Activated CD4-positive, alpha-beta memory T cell treated with anti-CD3 and anti-CD28 coated beads, Interleukin-2, amount 10 ng/mL, durations not matched to agents 7 days and 5 days (primary cell): ENCODE measurements around the gene MARCOL. TPM values are rescaled to one million over a fixed set of nuclear protein-coding genes. Genes with fewer than 3 reads are reported as not detected.

Source experiments
- CTCF ChIA-PET: fragments of 350-600 bp; sonication (Branson Sonifier 250); formaldehyde crosslinking; loops from one replicate; lab custom pipeline; 2021; ENCODE audit warnings: antibody characterized with exemption, inconsistent platforms; lab: Charles Lee
- POLR2A ChIA-PET: fragments of 350-600 bp; sonication (Branson Sonifier 250); formaldehyde crosslinking; loops from one replicate; lab custom pipeline; 2021; ENCODE audit warnings: antibody characterized with exemption; lab: Charles Lee
- DNase-seq: peaks from one replicate; pipeline ENCODE4 v3.0.0-alpha.2; 2020
- H3K27ac Mint-ChIP-seq: one replicate; pipeline ENCODE4 v1.8.0; 2021; ENCODE audit warnings: mild to moderate bottlenecking, mixed read lengths
- H3K27me3 Mint-ChIP-seq: one replicate; pipeline ENCODE4 v1.8.0; 2021; ENCODE audit warnings: mixed read lengths
- H3K36me3 Mint-ChIP-seq: one replicate; pipeline ENCODE4 v1.8.0; 2021; ENCODE audit warnings: low read depth, mixed read lengths
- H3K4me1 Mint-ChIP-seq: one replicate; pipeline ENCODE4 v1.8.0; 2021; ENCODE audit warnings: mixed read lengths
- H3K4me3 Mint-ChIP-seq: one replicate; pipeline ENCODE4 v1.8.0; 2021; ENCODE audit warnings: mild to moderate bottlenecking, mixed read lengths
- H3K9me3 Mint-ChIP-seq: one replicate; pipeline ENCODE4 v1.8.0; 2021; ENCODE audit warnings: mixed read lengths
- total RNA-seq, 2 experiments: library from RNA; stranded (reverse); gene quantifications; one replicate each; pipeline ENCODE4 v1.2.3, GENCODE V29; 2021

Gene MARCOL
- total RNA-seq, 2 experiments from 2014 or later = not detected

DNA sequence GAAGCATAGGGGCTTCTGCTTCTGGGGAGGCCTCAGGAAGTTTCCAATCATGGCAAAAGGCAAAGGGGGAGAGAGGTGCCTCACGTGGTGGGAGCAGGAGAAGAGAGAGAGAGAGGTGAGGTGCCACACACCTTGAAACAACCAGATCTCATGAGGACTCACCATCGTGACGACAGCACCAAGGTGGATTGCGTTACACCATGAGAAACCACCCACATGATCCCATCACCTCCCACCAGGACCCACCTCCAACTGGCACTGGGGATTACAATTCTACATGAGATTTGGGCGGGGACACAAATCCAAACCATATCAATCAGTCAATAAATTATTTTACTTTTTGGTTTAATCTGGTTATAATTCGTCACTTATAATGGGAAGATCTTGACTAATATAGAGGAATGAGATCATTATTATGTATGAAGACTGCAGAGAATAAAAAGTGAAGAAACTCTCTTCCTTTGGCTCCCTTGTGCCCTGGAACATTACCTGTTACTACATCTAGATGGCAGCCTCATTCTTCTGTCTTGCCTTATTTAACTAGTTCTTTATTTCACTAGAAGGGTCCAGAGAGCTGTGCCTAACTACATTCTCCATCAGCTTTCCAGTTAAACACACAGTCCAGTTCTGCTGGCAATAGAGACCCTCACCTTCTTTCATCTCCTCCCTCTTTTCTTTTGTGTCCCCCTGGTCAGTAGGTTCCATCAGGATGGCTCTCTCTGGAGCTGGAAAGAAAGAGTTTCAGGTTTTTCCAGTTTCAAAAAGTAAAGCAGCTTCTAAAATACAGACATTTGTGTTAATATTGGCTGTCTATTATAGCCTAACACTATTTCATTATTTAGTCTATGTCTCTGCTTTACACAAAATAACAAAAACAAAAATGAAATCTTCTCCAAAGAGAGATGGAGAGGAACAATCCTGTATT is 52.2 kb downstream of the MARCOL start:
- peaks cover 2% of the 10 kb centered on the region for H3K27me3 Mint-ChIP-seq
- CTCF ChIA-PET = interaction anchor here (1.0 to 1.3 kb wide), 2 partner anchors 84 to 440 kb away, joined by 3 to 4 read pairs; no protein-coding TSS in a partner anchor
- no peak for DNase-seq
- no peak overlapping the region for H3K4me3 Mint-ChIP-seq
- POLR2A ChIA-PET = no interaction called here
- no peaks in the 10 kb centered on the region for H3K4me1 Mint-ChIP-seq
- no peaks in the 10 kb centered on the region for H3K9me3 Mint-ChIP-seq
- H3K36me3 Mint-ChIP-seq = no peaks in the 10 kb centered on the region
- H3K27ac Mint-ChIP-seq = no peak overlapping the region

Other genes starting within 250 kb of the MARCOL start
- not detected for gene SPINK5, start 174.5 kb upstream of the MARCOL start, total RNA-seq
- not detected for gene SPINK14, start 70.0 kb upstream of the MARCOL start, total RNA-seq
- gene SPINK6, start 35.5 kb upstream of the MARCOL start, total RNA-seq = not detected
- not detected for gene SPINK13, start 30.3 kb downstream of the MARCOL start, total RNA-seq
- gene SPINK7, start 73.9 kb downstream of the MARCOL start, total RNA-seq = not detected
- gene SPINK9, start 97.0 kb downstream of the MARCOL start, total RNA-seq = not detected
- 10 to 100 TPM; 45.4 to 47.9 TPM for gene FBXO38, start 145.4 kb downstream of the MARCOL start, total RNA-seq